HepG2 (cell line): ENCODE measurements around the gene RGS5. TPM values are rescaled to one million over a fixed set of nuclear protein-coding genes. Genes with fewer than 3 reads are reported as not detected.

Experiments used
- ATAC-seq: fragments of 200-7000 bp; cut with Tn5 transposase; 3 replicates; pipeline ENCODE4 v1.9.1; 2020; ENCODE audit warnings: mild to moderate bottlenecking, moderate library complexity
- BruUV-seq: library from RNA; stranded (reverse); fragments of 400-500 nt; replicated peaks from 2 replicates; lab custom pipeline; 2021; lab: Mats Ljungman, UMichigan
- CTCF ChIA-PET: fragments of 300-600 bp; formaldehyde crosslinking; extraction: SDS; loops from one replicate; lab custom pipeline; 2021; ENCODE audit warnings: low total read pairs, inconsistent platforms, low intra/inter-chr PET ratio; lab: Yijun Ruan, JAX
- POLR2A ChIA-PET: fragments of 350-600 bp; sonication (Branson Sonifier 250); formaldehyde crosslinking; loops from one replicate; lab custom pipeline; 2020; ENCODE audit warnings: antibody characterized with exemption, inconsistent platforms; lab: Yijun Ruan, JAX
- DNase-seq: peaks from one replicate; pipeline ENCODE4 v3.0.0-alpha.2; 2015; ENCODE audit warnings: low spot score
- FAIRE-seq: peaks from 3 replicates; lab custom pipeline; 2011; peaks lifted over from hg19 to GRCh38; lab: Jason Lieb, UNC
- H2AFZ ChIP-seq: one replicate; pipeline ENCODE4 v1.6.1; 2011; ENCODE audit warnings: low read length, inconsistent platforms
- H3K27ac ChIP-seq: fragments of 300-600 bp; 3 replicates; pipeline ENCODE4 v1.8.0; 2011; ENCODE audit warnings: mixed run types, mild to moderate bottlenecking, mixed read lengths, low read length, inconsistent platforms; ENCODE audit not compliant: insufficient read depth; ENCODE audit errors: extremely low read length
- H3K27me3 ChIP-seq, 2 experiments: fragments of 200-600 bp in 1 of 2; 2 replicates in 1 of 2; 3 replicates in 1 of 2; pipeline versions ENCODE4 v1.6.0 to v1.8.0; 2011; ENCODE audit warnings: low read length in 2 of 2, mild to moderate bottlenecking in 2 of 2, moderate library complexity in 2 of 2, inconsistent platforms in 1 of 2; ENCODE audit not compliant: insufficient read depth in 2 of 2, control insufficient read depth in 1 of 2
- H3K36me3 ChIP-seq, 2 experiments: fragments of 200-600 bp in 1 of 2; replicated peaks in 1 of 2; 2 replicates in 1 of 2; 3 replicates in 1 of 2; pipeline versions ENCODE4 v1.5.1 to v1.8.0; 2011; ENCODE audit warnings: low read length in 2 of 2, inconsistent platforms in 1 of 2; ENCODE audit not compliant: insufficient read depth in 2 of 2, control insufficient read depth in 1 of 2
- H3K4me1 ChIP-seq: 2 replicates; pipeline ENCODE4 v1.5.1; 2012; ENCODE audit warnings: low read length, inconsistent platforms; ENCODE audit not compliant: insufficient read depth
- H3K4me2 ChIP-seq: 2 replicates; pipeline ENCODE4 v1.6.0; 2011; ENCODE audit warnings: low read depth, low read length, inconsistent platforms
- H3K4me3 ChIP-seq, 3 experiments: fragments of 200-600 bp in 1 of 3; sonication (generic), shearing (Covaris generic) in 1 of 3; replicated peaks in 1 of 3; 2 replicates each; pipeline ENCODE4 v1.5.1; 2011 to 2016; ENCODE audit warnings: low read length in 3 of 3, inconsistent platforms in 2 of 3, low read depth in 2 of 3, mild to moderate bottlenecking in 2 of 3, control low read depth in 1 of 3, mixed read lengths in 1 of 3; ENCODE audit not compliant: insufficient read depth in 1 of 3
- H3K79me2 ChIP-seq: one replicate; pipeline ENCODE4 v1.6.1; 2011; ENCODE audit warnings: low read length, inconsistent platforms; ENCODE audit not compliant: insufficient read depth
- H3K9ac ChIP-seq: 2 replicates; pipeline ENCODE4 v1.6.0; 2011; ENCODE audit warnings: mild to moderate bottlenecking, low read depth, low read length, inconsistent platforms; ENCODE audit not compliant: insufficient read depth
- H3K9me3 ChIP-seq: 2 replicates; pipeline ENCODE4 v1.5.1; 2012; ENCODE audit warnings: mild to moderate bottlenecking, low read length
- H4K20me1 ChIP-seq: 2 replicates; pipeline ENCODE4 v1.6.0; 2011; ENCODE audit warnings: inconsistent platforms, mild to moderate bottlenecking, low read length, moderate library complexity; ENCODE audit not compliant: insufficient read depth
- HINFP ChIP-seq: sonication (generic); formaldehyde crosslinking; IDR thresholded peaks from 2 replicates; pipeline ENCODE4 v1.4.0; 2020; ENCODE audit warnings: low read depth, mild to moderate bottlenecking, missing genetic modification reagents
- KLF15 ChIP-seq: sonication (generic); formaldehyde crosslinking; IDR thresholded peaks from 2 replicates; pipeline ENCODE4 v1.8.1; 2023; ENCODE audit warnings: borderline replicate concordance, mild to moderate bottlenecking, inconsistent platforms, missing genetic modification reagents, mixed read lengths
- THRA ChIP-seq: sonication (generic); formaldehyde crosslinking; IDR thresholded peaks from 2 replicates; pipeline ENCODE4 v1.4.0; 2020; ENCODE audit warnings: missing genetic modification reagents, borderline replicate concordance
- ZBTB25 ChIP-seq: IDR thresholded peaks from 2 replicates; pipeline ENCODE4 v1.6.1; 2018; ENCODE audit warnings: missing genetic modification reagents
- ZNF275 ChIP-seq: sonication (generic); formaldehyde crosslinking; IDR thresholded peaks from 2 replicates; pipeline ENCODE4 v1.8.0; 2022; ENCODE audit warnings: missing genetic modification reagents, mild to moderate bottlenecking, inconsistent platforms, borderline replicate concordance
- ZNF432 ChIP-seq: sonication (generic); formaldehyde crosslinking; IDR thresholded peaks from 2 replicates; pipeline ENCODE4 v1.5.0; 2020; ENCODE audit warnings: missing genetic modification reagents, mild to moderate bottlenecking, borderline replicate concordance
- ZNF792 ChIP-seq: IDR thresholded peaks from 2 replicates; pipeline ENCODE4 v1.6.1; 2016
- ZSCAN9 ChIP-seq: IDR thresholded peaks from 2 replicates; pipeline ENCODE4 v1.6.1; 2016; ENCODE audit warnings: borderline replicate concordance
- WGBS: methylation state at CpG from one replicate; pipeline ENCODE4 v1.1.6; 2017; ENCODE audit warnings: low lambda C conversion rate; 5-methylcytosine and 5-hydroxymethylcytosine counted together
- in situ Hi-C: cut with HindIII; loops from 2 replicates; pipeline ENCODE4 v1.10.0; 2017; ENCODE audit warnings: low pct_unique_long_range_greater_than_20kb; ENCODE audit not compliant: extremely low pct_ligation_motif_present
- intact Hi-C: fragments of 100-400 bp; cut with micrococcal nuclease; formaldehyde crosslinking; loops from one replicate; pipeline ENCODE4 v1.10.0; 2022; ENCODE audit not compliant: unreplicated experiment
- polyA plus RNA-seq, 8 experiments: library from polyadenylated mRNA; depleted of rRNA in 3 of 8; stranded (reverse) in 7 of 8; unstranded in 1 of 8; fragments of >200 nt; fragmentation: Illumina TruSeq in 4 of 8; extraction: Trizol in 4 of 8; gene quantifications; 2 replicates each; pipeline versions ENCODE4 v1.2.1 to v1.2.3, GENCODE V29; 2011 to 2016; ENCODE audit warnings: low read depth in 4 of 8, missing spikeins in 1 of 8, mixed read lengths in 1 of 8; ENCODE audit not compliant: insufficient read depth in 1 of 8
- total RNA-seq, 5 experiments: library from RNA; depleted of rRNA; stranded (reverse); fragments of >200 nt; fragmentation: Illumina TruSeq; extraction: Trizol; gene quantifications; 2 replicates each; pipeline ENCODE4 v1.2.3, GENCODE V29; 2016; ENCODE audit warnings: low read depth in 1 of 5

Gene RGS5
- total and polyA plus RNA-seq, 2 of the 13 experiments (the other 11 are each of a cell fraction or from before 2014, with no cell fraction given) = 1.9 to 2.3 TPM

- no peak for ATAC-seq
- BruUV-seq = no TSS peak
- Histone ChIP-seq H3K9me3 (no peaks in the 10 kb centered on the region), H3K36me3 (no peaks in the 10 kb centered on the region), H3K9ac (no peak overlapping the region), H3K4me3 (no peak overlapping the region), H3K4me2 (no peak overlapping the region), H3K79me2 (no peaks in the 10 kb centered on the region), H2AFZ (no peak overlapping the region), H3K27ac (no peak overlapping the region), H3K4me1 (no peaks in the 10 kb centered on the region), H3K27me3 (no peaks in the 10 kb centered on the region), H4K20me1 (no peaks in the 10 kb centered on the region)
- no peak for FAIRE-seq
- 27% methylated on average over 2 of the region's 2 CpGs for whole genome bisulfite sequencing
- in situ Hi-C loops (no loop called here), intact Hi-C loops (no loop called here)
- no peak for DNase-seq
- TF ChIP-seq ZNF432 (CRISPR knock-in tag) (no peak), THRA (CRISPR knock-in tag) (no peak), HINFP (no peak), KLF15 (CRISPR knock-in tag) (no peak), ZNF275 (CRISPR knock-in tag) (no peak), ZBTB25 (CRISPR knock-in tag) (no peak), ZNF792 (CRISPR knock-in tag) (no peak), ZSCAN9 (CRISPR knock-in tag) (no peak)
- CTCF ChIA-PET = no interaction called here
- POLR2A ChIA-PET = no interaction called here
These were observed 15.9 kb downstream of the RGS5 start for GRCh38 chr1:163186862-163187261.
